Loucy (cell line): ENCODE measurements around the gene RNF7.

Source experiments
- EZH2phosphoT487 ChIP-seq: fragments of 200-600 bp; IDR thresholded peaks from 2 replicates; pipeline ENCODE4 v1.6.1; 2018; ENCODE audit warnings: antibody characterized with exemption, mild to moderate bottlenecking, moderate library complexity, borderline replicate concordance
- TF ChIP-seq, protein P1 (sequence below): fragments of 200-600 bp; sonication (generic); conservative IDR thresholded peaks from 2 replicates; pipeline ENCODE4 v1.5.1; 2014; ENCODE audit warnings: mild to moderate bottlenecking, antibody characterized with exemption, low read length

- TF ChIP-seq, protein P1, sequence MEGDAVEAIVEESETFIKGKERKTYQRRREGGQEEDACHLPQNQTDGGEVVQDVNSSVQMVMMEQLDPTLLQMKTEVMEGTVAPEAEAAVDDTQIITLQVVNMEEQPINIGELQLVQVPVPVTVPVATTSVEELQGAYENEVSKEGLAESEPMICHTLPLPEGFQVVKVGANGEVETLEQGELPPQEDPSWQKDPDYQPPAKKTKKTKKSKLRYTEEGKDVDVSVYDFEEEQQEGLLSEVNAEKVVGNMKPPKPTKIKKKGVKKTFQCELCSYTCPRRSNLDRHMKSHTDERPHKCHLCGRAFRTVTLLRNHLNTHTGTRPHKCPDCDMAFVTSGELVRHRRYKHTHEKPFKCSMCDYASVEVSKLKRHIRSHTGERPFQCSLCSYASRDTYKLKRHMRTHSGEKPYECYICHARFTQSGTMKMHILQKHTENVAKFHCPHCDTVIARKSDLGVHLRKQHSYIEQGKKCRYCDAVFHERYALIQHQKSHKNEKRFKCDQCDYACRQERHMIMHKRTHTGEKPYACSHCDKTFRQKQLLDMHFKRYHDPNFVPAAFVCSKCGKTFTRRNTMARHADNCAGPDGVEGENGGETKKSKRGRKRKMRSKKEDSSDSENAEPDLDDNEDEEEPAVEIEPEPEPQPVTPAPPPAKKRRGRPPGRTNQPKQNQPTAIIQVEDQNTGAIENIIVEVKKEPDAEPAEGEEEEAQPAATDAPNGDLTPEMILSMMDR = no peak
- no peak for TF ChIP-seq EZH2phosphoT487
Measured at GRCh38 chr3:141777957-141778813, 40.1 kb downstream of the RNF7 start.
